AG04450 (cell line): ENCODE measurements around the gene RASGEF1C. TPM values are rescaled to one million over a fixed set of nuclear protein-coding genes. Genes with fewer than 3 reads are reported as not detected.

ENCODE experiments used
- CTCF ChIA-PET: fragments of 300-600, 350-600 bp; formaldehyde crosslinking; extraction: SDS; loops from one replicate; lab custom pipeline; 2022; ENCODE audit warnings: antibody characterized with exemption, inconsistent platforms; lab: Charles Lee
- POLR2A ChIA-PET: fragments of 350-600 bp; formaldehyde crosslinking; extraction: SDS; loops from one replicate; lab custom pipeline; 2021; ENCODE audit warnings: antibody characterized with exemption, inconsistent platforms; lab: Yijun Ruan, JAX
- DNase-seq: peaks from one replicate; pipeline ENCODE4 v3.0.0-alpha.2; 2011; ENCODE audit warnings: low read depth, low spot score
- H3K27ac ChIP-seq: one replicate; pipeline ENCODE4 v1.5.1; 2012; ENCODE audit warnings: low read depth, low read length, control low read depth
- H3K27me3 ChIP-seq: one replicate; pipeline ENCODE4 v1.6.0; 2012; ENCODE audit warnings: low read length; ENCODE audit not compliant: control insufficient read depth, insufficient read depth
- H3K4me3 ChIP-seq: 2 replicates; pipeline ENCODE4 v1.5.1; 2011; ENCODE audit warnings: mild to moderate bottlenecking, low read depth, low read length, control low read depth
- H3K9me3 ChIP-seq: 2 replicates; pipeline ENCODE4 v1.5.1; 2012; ENCODE audit warnings: low read length; ENCODE audit not compliant: control insufficient read depth, insufficient read depth
- CTCF ChIP-seq: IDR thresholded peaks from 2 replicates; pipeline ENCODE4 v1.5.1; 2011; ENCODE audit warnings: low read depth, low read length, control low read depth, inconsistent platforms
- polyA plus RNA-seq: library from polyadenylated mRNA; depleted of rRNA; stranded (reverse); fragments of >200 nt; gene quantifications from 2 replicates; pipeline ENCODE4 v1.2.3, GENCODE V29; 2011; rRNA removed

Gene RASGEF1C
- polyA plus RNA-seq, 1 experiment = not detected

- ChIA-PET CTCF (interaction anchor here (0.6 kb wide), 1 partner anchor 418 kb away, joined by 3 read pairs; no protein-coding TSS in a partner anchor), POLR2A (no interaction called here)
- H3K27ac ChIP-seq = no peak overlapping the region
- no peak for DNase-seq
- no peak for TF ChIP-seq CTCF
- no peak overlapping the region for H3K4me3 ChIP-seq
- no peaks in the 10 kb centered on the region for H3K27me3 ChIP-seq
- no peaks in the 10 kb centered on the region for H3K9me3 ChIP-seq
These were observed 155.9 kb downstream of the RASGEF1C start for GRCh38 chr5:180053061-180053602.

GRCh38 chr5:180052211-180052818 is 156.7 kb downstream of the RASGEF1C start:
- Histone ChIP-seq H3K4me3 (no peak overlapping the region), H3K27me3 (no peaks in the 10 kb centered on the region), H3K27ac (no peak overlapping the region), H3K9me3 (no peaks in the 10 kb centered on the region)
- no peak for DNase-seq
- no peak for TF ChIP-seq CTCF
- ChIA-PET CTCF (no interaction called here), POLR2A (no interaction called here)

Other genes with a start within 250 kb of the RASGEF1C start
- gene RNF130, start 137.5 kb downstream of the RASGEF1C start, polyA plus RNA-seq = 37.0 and 38.9 TPM in 2 replicates
- gene MAPK9, start 82.9 kb upstream of the RASGEF1C start, polyA plus RNA-seq = 31.1 and 35.1 TPM in 2 replicates
- 13.9 and 15.1 TPM in 2 replicates for gene GFPT2, start 144.1 kb upstream of the RASGEF1C start, polyA plus RNA-seq